Colonic mucosa (tissue), 4 donors: ENCODE data around the gene USP36. TPM values are rescaled to one million over a fixed set of nuclear protein-coding genes. Genes with fewer than 3 reads are reported as not detected.
"Not testable (repeated sequence)": the region's sequence is repeated elsewhere in the genome, so short reads cannot be mapped to it uniquely, and the experiment has no call there.

Experiments
- DNase-seq: peaks from one replicate; pipeline ENCODE4 v3.0.0-alpha.2; 2020
- H3K27ac ChIP-seq: fragments of 200-600 bp; one replicate; pipeline ENCODE4 v1.8.0; 2021
- H3K27me3 ChIP-seq: fragments of 200-600 bp; one replicate; pipeline ENCODE4 v1.8.0; 2021
- H3K36me3 ChIP-seq: fragments of 200-600 bp; one replicate; pipeline ENCODE4 v1.8.0; 2021
- H3K4me1 ChIP-seq: fragments of 200-600 bp; one replicate; pipeline ENCODE4 v1.8.0; 2021; ENCODE audit warnings: mild to moderate bottlenecking
- H3K4me3 ChIP-seq: fragments of 200-600 bp; one replicate; pipeline ENCODE4 v1.8.0; 2021
- H3K9ac ChIP-seq, 2 donors: one replicate each; pipeline ENCODE4 v1.7.0; 2013; ENCODE audit warnings: control low read depth in 2 of 2, low read depth in 2 of 2, low read length in 2 of 2
- H3K9me3 ChIP-seq: fragments of 200-600 bp; one replicate; pipeline ENCODE4 v1.8.0; 2021
- CTCF ChIP-seq: fragments of 200-600 bp; IDR thresholded peaks from one replicate; pipeline ENCODE4 v1.8.0; 2022; ENCODE audit warnings: antibody characterized with exemption, mild to moderate bottlenecking
- intact Hi-C: fragments of 100-400 bp; cut with DNase I; formaldehyde crosslinking; loops from one replicate; pipeline ENCODE4 v1.14.1; 2022
- total RNA-seq, 2 donors: library from RNA; stranded (reverse); fragmentation: NEBNext Ultra II Directional in 1 of 2; extraction: Animal tissue kit (Norgen Biotek cat#: 25700) in 1 of 2; gene quantifications; one replicate each; pipeline ENCODE4 v1.2.1, GENCODE V29; 2021
- donor health status: healthy.
- donor health status: DM: no; HTN: no; CAD: no.
- donor health status: DM: no; HTN: no; CAD: no.

USP36 gene
- 10 to 100 TPM; 27.4 to 32.6 TPM for total RNA-seq

DNA sequence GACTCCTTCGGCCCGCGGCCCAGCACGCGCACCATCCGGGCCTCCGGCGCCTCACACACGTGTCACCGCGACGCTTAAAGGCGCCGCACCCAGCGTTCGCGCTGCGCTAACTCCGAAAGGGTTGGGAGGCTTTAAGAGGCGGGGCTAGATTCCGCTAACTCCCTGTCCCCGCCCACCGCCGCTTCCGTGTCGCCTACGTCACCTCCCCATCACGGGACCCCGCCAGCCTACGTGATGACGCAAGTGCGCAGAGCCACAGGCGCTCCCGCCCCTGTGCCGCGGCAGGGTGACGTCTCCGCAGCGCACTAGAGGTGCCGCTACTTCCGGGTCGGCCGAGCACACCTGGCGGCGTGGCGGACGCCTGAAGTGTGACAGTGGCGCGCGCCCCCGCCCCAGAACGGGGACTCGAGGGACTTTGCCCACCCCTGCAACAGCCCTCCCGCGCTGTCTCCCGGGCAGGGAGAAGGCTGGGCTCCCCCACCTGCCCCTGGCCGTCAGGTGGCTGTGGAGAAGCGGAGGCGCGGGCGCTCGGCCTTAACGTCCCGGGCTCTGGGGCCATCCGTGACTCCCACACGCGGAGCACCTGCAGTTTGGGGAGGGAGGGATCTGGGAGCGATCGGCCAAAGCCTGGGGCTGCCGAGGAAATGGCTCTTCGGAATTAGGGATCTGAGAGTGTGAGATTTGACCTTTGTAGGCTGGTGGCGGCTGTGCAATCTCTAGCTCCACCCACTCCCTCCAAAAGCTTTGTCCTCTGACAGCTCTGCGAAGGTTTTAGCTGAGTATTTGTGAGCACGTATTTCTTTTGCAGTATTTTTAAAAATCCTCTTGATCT is at the start of gene USP36:
USP36 (minus strand) TSS at position 35 of the 832 bp plus-strand sequence. CDS start 4,451 bp downstream, outside the sequence.
- Histone ChIP-seq H3K9ac (peak within 1 kb of the TSS; percentile 84 to 98), H3K27me3 (no peaks in the 10 kb centered on the region), H3K9me3 (no peaks in the 10 kb centered on the region), H3K4me1 (peaks cover 7% of the 10 kb centered on the region), H3K27ac (peak within 1 kb of the TSS; percentile 98), H3K4me3 (peak within 1 kb of the TSS; percentile 93), H3K36me3 (no peaks in the 10 kb centered on the region)
- TF ChIP-seq CTCF: no peak
- DNase-seq: peak; percentile 100
- intact Hi-C loops: no loop called here

- intact Hi-C loops, DNase-seq, H3K9ac ChIP-seq, H3K27me3 ChIP-seq, H3K36me3 ChIP-seq, H3K9me3 ChIP-seq, H3K4me3 ChIP-seq, H3K4me1 ChIP-seq: not testable (repeated sequence)
- peak overlapping the region; percentile 4 for H3K27ac ChIP-seq
Measured at GRCh38 chr17:78890096-78890495, 49.5 kb upstream of the USP36 start.

DNA sequence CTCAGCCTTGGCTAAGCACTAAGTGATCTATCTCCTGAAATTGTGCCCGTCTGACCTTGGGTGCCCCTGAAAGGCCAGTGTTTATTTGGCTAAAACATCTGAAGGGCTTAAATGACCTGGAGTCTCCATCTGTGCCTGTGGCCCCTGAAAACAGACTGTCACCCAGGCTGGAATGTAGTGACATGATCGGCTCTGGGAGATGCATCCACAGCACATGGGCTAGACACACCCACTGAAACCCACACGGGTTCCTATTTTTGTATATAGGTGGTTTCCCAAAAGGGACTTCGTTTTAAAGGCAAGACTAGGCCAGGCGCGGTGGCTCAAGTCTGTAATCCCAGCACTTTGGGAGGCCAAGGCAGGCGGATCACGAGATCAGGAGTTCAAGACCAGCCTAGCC is 48.9 kb upstream of the USP36 start:
- Histone ChIP-seq H3K4me1 (peaks cover 3% of the 10 kb centered on the region), H3K9me3 (no peaks in the 10 kb centered on the region), H3K4me3 (no peak overlapping the region), H3K27me3 (no peaks in the 10 kb centered on the region), H3K36me3 (no peaks in the 10 kb centered on the region), H3K9ac (no peak overlapping the region), H3K27ac (peak overlapping the region; percentile 4)
- intact Hi-C loops: no loop called here
- no peak for TF ChIP-seq CTCF
- no peak for DNase-seq

GRCh38 chr17:78888941-78889518 is 48.4 kb upstream of the USP36 start:
- Histone ChIP-seq H3K9me3 (no peaks in the 10 kb centered on the region), H3K4me3 (no peak overlapping the region), H3K27ac (peak overlapping the region; percentile 4), H3K4me1 (peaks cover 3% of the 10 kb centered on the region), H3K27me3 (no peaks in the 10 kb centered on the region), H3K9ac (no peak overlapping the region), H3K36me3 (no peaks in the 10 kb centered on the region)
- no peak for DNase-seq
- intact Hi-C loops: no loop called here
- TF ChIP-seq CTCF: no peak

- no peak for TF ChIP-seq CTCF
- no peak for DNase-seq
- H3K27me3 ChIP-seq: no peaks in the 10 kb centered on the region
- no peak overlapping the region for H3K4me3 ChIP-seq
- no peaks in the 10 kb centered on the region for H3K9me3 ChIP-seq
- peaks cover 5% of the 10 kb centered on the region for H3K4me1 ChIP-seq
- intact Hi-C loops: no loop called here
- H3K36me3 ChIP-seq: no peaks in the 10 kb centered on the region
- no peak overlapping the region for H3K27ac ChIP-seq
- no peak overlapping the region for H3K9ac ChIP-seq
Measured at GRCh38 chr17:78886954-78887353, 46.3 kb upstream of the USP36 start.

- DNase-seq: no peak
- no peak for TF ChIP-seq CTCF
- no peaks in the 10 kb centered on the region for H3K36me3 ChIP-seq
- no peak overlapping the region for H3K4me3 ChIP-seq
- no peaks in the 10 kb centered on the region for H3K27me3 ChIP-seq
- no peak overlapping the region for H3K27ac ChIP-seq
- intact Hi-C loops: no loop called here
- no peaks in the 10 kb centered on the region for H3K9me3 ChIP-seq
- H3K4me1 ChIP-seq: peaks cover 5% of the 10 kb centered on the region
- H3K9ac ChIP-seq: no peak overlapping the region
Measured at GRCh38 chr17:78885956-78886355, 45.3 kb upstream of the USP36 start.
